Measurements from ENCODE around the gene BARD1. TPM values are rescaled to one million over a fixed set of nuclear protein-coding genes. Genes with fewer than 3 reads are reported as not detected.

The BARD1 gene
- total RNA-seq, 1 experiment from 2014 or later, result 39.6 TPM

DNA sequence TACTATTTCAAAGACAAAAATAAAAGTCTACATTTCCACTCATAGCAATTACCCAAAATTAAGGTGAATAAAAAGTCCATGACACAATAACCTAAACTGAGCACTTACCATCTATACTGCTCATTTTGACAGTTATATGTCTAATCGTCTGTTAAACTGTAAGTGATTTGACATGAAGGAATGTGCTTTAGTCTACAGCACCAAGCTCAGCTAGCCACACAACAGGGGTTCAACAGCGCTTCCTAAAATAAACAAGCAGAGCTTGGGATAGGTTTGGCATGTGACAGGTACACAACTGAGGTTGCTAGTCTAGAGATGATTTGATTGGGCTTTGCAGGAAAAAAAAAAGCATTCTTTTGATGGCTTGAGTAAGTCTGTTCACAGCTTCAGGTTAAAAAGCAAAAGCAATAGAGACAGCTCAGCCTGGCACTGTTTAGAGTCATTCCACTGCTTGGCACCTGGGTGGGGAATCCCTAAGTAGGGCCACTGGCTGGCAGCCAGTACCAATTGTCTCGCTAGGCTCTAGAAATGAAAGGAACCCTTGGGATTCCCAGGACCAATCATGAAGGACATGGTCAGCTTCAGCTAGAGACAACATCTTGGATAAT is 78.6 kb downstream of the BARD1 start:
- H3K27me3 Mint-ChIP-seq (ENCODE audit: low read depth), result no peaks in the 10 kb centered on the region; the same call in 1 of the 2 replicates
- H3K4me3 Mint-ChIP-seq, result no peak overlapping the region
- H3K9me3 Mint-ChIP-seq, result no peaks in the 10 kb centered on the region
- POLR2A ChIA-PET, result interaction anchor here (0.7 kb wide), 1 partner anchor 107 kb away, joined by 3 read pairs; no protein-coding TSS in a partner anchor
- H3K27ac Mint-ChIP-seq, result no peak overlapping the region
- DNase-seq (ENCODE audit: low spot score) (no peak), ATAC-seq (no peak)
- peaks cover 40% of the 10 kb centered on the region for H3K36me3 Mint-ChIP-seq
- TF ChIP-seq, protein P1, sequence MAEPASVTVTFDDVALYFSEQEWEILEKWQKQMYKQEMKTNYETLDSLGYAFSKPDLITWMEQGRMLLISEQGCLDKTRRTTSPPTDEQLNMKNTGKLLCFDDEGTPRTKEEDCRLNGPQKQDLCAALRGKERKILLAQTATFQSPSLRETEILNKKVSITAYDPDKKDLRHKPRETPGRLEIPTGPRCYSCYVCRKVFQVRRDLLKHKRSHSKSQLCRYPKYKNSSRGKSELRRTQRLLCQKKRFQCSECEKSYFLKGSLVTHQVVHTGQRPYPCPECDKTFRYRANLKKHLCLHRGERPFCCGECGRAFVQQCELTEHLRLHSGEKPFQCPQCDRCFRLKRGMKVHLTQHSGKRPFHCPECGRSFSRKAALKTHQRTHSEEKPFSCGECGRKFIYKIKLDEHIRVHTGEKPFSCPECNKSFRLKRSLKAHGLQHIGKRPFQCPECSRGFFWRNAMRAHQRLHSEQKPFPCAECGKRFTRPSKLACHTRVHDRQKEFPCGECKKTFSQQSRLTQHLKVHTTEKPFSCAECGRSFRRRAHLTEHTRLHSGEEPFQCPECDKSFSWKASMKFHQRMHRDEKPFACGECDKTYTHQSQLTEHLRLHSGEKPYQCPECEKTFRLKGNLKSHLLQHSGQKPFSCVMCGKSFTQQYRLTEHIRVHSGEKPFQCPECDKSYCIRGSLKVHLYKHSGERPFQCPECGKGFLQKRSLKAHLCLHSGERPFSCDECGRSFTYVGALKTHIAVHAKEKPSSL (CRISPR knock-in tag; conservative IDR thresholded peaks at IDR 0.05), result no peak
- TF ChIP-seq, protein P2, sequence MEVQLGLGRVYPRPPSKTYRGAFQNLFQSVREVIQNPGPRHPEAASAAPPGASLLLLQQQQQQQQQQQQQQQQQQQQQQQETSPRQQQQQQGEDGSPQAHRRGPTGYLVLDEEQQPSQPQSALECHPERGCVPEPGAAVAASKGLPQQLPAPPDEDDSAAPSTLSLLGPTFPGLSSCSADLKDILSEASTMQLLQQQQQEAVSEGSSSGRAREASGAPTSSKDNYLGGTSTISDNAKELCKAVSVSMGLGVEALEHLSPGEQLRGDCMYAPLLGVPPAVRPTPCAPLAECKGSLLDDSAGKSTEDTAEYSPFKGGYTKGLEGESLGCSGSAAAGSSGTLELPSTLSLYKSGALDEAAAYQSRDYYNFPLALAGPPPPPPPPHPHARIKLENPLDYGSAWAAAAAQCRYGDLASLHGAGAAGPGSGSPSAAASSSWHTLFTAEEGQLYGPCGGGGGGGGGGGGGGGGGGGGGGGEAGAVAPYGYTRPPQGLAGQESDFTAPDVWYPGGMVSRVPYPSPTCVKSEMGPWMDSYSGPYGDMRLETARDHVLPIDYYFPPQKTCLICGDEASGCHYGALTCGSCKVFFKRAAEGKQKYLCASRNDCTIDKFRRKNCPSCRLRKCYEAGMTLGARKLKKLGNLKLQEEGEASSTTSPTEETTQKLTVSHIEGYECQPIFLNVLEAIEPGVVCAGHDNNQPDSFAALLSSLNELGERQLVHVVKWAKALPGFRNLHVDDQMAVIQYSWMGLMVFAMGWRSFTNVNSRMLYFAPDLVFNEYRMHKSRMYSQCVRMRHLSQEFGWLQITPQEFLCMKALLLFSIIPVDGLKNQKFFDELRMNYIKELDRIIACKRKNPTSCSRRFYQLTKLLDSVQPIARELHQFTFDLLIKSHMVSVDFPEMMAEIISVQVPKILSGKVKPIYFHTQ (CRISPR knock-in tag; IDR thresholded peaks at IDR 0.05), result no peak
- TF ChIP-seq, protein P3, sequence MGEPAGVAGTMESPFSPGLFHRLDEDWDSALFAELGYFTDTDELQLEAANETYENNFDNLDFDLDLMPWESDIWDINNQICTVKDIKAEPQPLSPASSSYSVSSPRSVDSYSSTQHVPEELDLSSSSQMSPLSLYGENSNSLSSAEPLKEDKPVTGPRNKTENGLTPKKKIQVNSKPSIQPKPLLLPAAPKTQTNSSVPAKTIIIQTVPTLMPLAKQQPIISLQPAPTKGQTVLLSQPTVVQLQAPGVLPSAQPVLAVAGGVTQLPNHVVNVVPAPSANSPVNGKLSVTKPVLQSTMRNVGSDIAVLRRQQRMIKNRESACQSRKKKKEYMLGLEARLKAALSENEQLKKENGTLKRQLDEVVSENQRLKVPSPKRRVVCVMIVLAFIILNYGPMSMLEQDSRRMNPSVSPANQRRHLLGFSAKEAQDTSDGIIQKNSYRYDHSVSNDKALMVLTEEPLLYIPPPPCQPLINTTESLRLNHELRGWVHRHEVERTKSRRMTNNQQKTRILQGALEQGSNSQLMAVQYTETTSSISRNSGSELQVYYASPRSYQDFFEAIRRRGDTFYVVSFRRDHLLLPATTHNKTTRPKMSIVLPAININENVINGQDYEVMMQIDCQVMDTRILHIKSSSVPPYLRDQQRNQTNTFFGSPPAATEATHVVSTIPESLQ (CRISPR knock-in tag; IDR thresholded peaks at IDR 0.05), result no peak
- TF ChIP-seq, protein P4, sequence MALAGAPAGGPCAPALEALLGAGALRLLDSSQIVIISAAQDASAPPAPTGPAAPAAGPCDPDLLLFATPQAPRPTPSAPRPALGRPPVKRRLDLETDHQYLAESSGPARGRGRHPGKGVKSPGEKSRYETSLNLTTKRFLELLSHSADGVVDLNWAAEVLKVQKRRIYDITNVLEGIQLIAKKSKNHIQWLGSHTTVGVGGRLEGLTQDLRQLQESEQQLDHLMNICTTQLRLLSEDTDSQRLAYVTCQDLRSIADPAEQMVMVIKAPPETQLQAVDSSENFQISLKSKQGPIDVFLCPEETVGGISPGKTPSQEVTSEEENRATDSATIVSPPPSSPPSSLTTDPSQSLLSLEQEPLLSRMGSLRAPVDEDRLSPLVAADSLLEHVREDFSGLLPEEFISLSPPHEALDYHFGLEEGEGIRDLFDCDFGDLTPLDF (CRISPR knock-in tag; IDR thresholded peaks at IDR 0.05), result no peak
- TF ChIP-seq NFE2L1 (CRISPR knock-in tag; IDR thresholded peaks at IDR 0.05), result no peak
- peaks cover 7% of the 10 kb centered on the region for H3K4me1 Mint-ChIP-seq
- CTCF ChIA-PET, result no interaction called here

DNA sequence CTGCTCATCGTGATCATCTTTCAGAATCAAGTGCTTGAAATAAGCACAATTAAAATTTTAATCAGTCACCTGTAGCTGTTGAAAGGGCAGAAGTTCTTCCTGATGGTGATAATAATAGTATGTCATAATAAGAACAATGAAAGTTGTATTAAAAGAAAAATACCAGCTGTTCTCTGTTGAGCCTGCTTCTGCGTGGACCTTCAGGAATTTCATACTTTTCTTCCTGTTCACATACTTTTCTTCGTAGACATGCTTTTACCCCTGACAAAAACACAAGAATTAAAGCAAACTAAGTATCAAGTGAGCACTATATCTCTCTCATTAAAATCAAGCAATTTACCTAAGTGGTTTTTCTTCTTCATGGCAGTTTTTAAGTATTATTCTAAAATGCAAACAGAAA is 79.2 kb downstream of the BARD1 start:
- Mint-ChIP-seq H3K9me3 (no peaks in the 10 kb centered on the region), H3K27ac (no peak overlapping the region), H3K27me3 (ENCODE audit: low read depth) (no peaks in the 10 kb centered on the region; the same call in 1 of the 2 replicates), H3K4me1 (peaks cover 7% of the 10 kb centered on the region), H3K36me3 (peaks cover 45% of the 10 kb centered on the region), H3K4me3 (no peak overlapping the region)
- POLR2A ChIA-PET, result interaction anchor here (0.7 kb wide), 1 partner anchor 106 kb away, joined by 3 read pairs; no protein-coding TSS in a partner anchor
- CTCF ChIA-PET, result no interaction called here
- ATAC-seq (no peak), DNase-seq (ENCODE audit: low spot score) (no peak)
- TF ChIP-seq, protein P5, sequence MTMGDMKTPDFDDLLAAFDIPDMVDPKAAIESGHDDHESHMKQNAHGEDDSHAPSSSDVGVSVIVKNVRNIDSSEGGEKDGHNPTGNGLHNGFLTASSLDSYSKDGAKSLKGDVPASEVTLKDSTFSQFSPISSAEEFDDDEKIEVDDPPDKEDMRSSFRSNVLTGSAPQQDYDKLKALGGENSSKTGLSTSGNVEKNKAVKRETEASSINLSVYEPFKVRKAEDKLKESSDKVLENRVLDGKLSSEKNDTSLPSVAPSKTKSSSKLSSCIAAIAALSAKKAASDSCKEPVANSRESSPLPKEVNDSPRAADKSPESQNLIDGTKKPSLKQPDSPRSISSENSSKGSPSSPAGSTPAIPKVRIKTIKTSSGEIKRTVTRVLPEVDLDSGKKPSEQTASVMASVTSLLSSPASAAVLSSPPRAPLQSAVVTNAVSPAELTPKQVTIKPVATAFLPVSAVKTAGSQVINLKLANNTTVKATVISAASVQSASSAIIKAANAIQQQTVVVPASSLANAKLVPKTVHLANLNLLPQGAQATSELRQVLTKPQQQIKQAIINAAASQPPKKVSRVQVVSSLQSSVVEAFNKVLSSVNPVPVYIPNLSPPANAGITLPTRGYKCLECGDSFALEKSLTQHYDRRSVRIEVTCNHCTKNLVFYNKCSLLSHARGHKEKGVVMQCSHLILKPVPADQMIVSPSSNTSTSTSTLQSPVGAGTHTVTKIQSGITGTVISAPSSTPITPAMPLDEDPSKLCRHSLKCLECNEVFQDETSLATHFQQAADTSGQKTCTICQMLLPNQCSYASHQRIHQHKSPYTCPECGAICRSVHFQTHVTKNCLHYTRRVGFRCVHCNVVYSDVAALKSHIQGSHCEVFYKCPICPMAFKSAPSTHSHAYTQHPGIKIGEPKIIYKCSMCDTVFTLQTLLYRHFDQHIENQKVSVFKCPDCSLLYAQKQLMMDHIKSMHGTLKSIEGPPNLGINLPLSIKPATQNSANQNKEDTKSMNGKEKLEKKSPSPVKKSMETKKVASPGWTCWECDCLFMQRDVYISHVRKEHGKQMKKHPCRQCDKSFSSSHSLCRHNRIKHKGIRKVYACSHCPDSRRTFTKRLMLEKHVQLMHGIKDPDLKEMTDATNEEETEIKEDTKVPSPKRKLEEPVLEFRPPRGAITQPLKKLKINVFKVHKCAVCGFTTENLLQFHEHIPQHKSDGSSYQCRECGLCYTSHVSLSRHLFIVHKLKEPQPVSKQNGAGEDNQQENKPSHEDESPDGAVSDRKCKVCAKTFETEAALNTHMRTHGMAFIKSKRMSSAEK (CRISPR knock-in tag; IDR thresholded peaks at IDR 0.05; ENCODE audit: borderline replicate concordance), result no peak
- TF ChIP-seq NFYB (CRISPR knock-in tag; conservative IDR thresholded peaks at IDR 0.05; ENCODE audit: low read depth), result no peak
- TF ChIP-seq, protein P6, sequence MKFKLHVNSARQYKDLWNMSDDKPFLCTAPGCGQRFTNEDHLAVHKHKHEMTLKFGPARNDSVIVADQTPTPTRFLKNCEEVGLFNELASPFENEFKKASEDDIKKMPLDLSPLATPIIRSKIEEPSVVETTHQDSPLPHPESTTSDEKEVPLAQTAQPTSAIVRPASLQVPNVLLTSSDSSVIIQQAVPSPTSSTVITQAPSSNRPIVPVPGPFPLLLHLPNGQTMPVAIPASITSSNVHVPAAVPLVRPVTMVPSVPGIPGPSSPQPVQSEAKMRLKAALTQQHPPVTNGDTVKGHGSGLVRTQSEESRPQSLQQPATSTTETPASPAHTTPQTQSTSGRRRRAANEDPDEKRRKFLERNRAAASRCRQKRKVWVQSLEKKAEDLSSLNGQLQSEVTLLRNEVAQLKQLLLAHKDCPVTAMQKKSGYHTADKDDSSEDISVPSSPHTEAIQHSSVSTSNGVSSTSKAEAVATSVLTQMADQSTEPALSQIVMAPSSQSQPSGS (CRISPR knock-in tag; IDR thresholded peaks at IDR 0.05; ENCODE audit: borderline replicate concordance, low read depth), result no peak
- no peak for TF ChIP-seq RELA (CRISPR knock-in tag; IDR thresholded peaks at IDR 0.05; ENCODE audit: borderline replicate concordance)
- no peak for TF ChIP-seq CBFB (CRISPR knock-in tag; IDR thresholded peaks at IDR 0.05; ENCODE audit: low read depth)
- TF ChIP-seq GTF2I (CRISPR knock-in tag; conservative IDR thresholded peaks at IDR 0.05), result no peak
- TF ChIP-seq, protein P7, sequence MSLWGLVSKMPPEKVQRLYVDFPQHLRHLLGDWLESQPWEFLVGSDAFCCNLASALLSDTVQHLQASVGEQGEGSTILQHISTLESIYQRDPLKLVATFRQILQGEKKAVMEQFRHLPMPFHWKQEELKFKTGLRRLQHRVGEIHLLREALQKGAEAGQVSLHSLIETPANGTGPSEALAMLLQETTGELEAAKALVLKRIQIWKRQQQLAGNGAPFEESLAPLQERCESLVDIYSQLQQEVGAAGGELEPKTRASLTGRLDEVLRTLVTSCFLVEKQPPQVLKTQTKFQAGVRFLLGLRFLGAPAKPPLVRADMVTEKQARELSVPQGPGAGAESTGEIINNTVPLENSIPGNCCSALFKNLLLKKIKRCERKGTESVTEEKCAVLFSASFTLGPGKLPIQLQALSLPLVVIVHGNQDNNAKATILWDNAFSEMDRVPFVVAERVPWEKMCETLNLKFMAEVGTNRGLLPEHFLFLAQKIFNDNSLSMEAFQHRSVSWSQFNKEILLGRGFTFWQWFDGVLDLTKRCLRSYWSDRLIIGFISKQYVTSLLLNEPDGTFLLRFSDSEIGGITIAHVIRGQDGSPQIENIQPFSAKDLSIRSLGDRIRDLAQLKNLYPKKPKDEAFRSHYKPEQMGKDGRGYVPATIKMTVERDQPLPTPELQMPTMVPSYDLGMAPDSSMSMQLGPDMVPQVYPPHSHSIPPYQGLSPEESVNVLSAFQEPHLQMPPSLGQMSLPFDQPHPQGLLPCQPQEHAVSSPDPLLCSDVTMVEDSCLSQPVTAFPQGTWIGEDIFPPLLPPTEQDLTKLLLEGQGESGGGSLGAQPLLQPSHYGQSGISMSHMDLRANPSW (CRISPR knock-in tag; conservative IDR thresholded peaks at IDR 0.05; ENCODE audit: low read depth), result no peak
- TF ChIP-seq SMAD4 (CRISPR knock-in tag; IDR thresholded peaks at IDR 0.05), result no peak
- TF ChIP-seq RORB (CRISPR knock-in tag; IDR thresholded peaks at IDR 0.05), result no peak
- TF ChIP-seq TEAD1 (CRISPR knock-in tag; IDR thresholded peaks at IDR 0.05), result no peak
- TF ChIP-seq NR3C1 (CRISPR knock-in tag; conservative IDR thresholded peaks at IDR 0.05; ENCODE audit: low read depth), result no peak
- no peak for TF ChIP-seq SMAD3 (CRISPR knock-in tag; IDR thresholded peaks at IDR 0.05; ENCODE audit: borderline replicate concordance)

All from WTC11 (cell line).